Activated CD8-positive, alpha-beta T cell treated with anti-CD3 and anti-CD28 coated beads, Interleukin-2, amount 10 ng/mL, durations not matched to agents 7 days and 5 days (primary cell): ENCODE measurements around the gene OR10J5. TPM values are rescaled to one million over a fixed set of nuclear protein-coding genes. Genes with fewer than 3 reads are reported as not detected.

Experiments used
- ATAC-seq: fragments of 150-1000 bp; cut with Tn5 transposase; one replicate; pipeline ENCODE4 v1.10.0; 2021; ENCODE audit warnings: moderate library complexity
- CTCF ChIA-PET: fragments of 350-600 bp; sonication (Branson Sonifier 250); formaldehyde crosslinking; loops from one replicate; lab custom pipeline; 2021; ENCODE audit warnings: antibody characterized with exemption; lab: Charles Lee
- POLR2A ChIA-PET: fragments of 350-600 bp; sonication (Branson Sonifier 250); formaldehyde crosslinking; loops from one replicate; lab custom pipeline; 2021; ENCODE audit warnings: antibody characterized with exemption; lab: Charles Lee
- DNase-seq: peaks from one replicate; pipeline ENCODE4 v3.0.0-alpha.2; 2020
- H3K27ac Mint-ChIP-seq: one replicate; pipeline ENCODE4 v1.8.0; 2021; ENCODE audit warnings: mild to moderate bottlenecking, mixed read lengths
- H3K27me3 Mint-ChIP-seq: one replicate; pipeline ENCODE4 v1.8.0; 2021; ENCODE audit warnings: low read depth, mixed read lengths
- H3K36me3 Mint-ChIP-seq: one replicate; pipeline ENCODE4 v1.8.0; 2021; ENCODE audit warnings: low read depth, mixed read lengths
- H3K4me1 Mint-ChIP-seq: one replicate; pipeline ENCODE4 v1.8.0; 2021; ENCODE audit warnings: low read depth, mixed read lengths
- H3K4me3 Mint-ChIP-seq: one replicate; pipeline ENCODE4 v1.8.0; 2021; ENCODE audit warnings: mild to moderate bottlenecking, mixed read lengths
- H3K9me3 Mint-ChIP-seq: one replicate; pipeline ENCODE4 v1.8.0; 2022; ENCODE audit warnings: mixed read lengths; ENCODE audit not compliant: insufficient read depth
- total RNA-seq, 2 experiments: library from RNA; stranded (reverse); gene quantifications; one replicate each; pipeline ENCODE4 v1.2.3, GENCODE V29; 2021

The OR10J5 gene, protein sequence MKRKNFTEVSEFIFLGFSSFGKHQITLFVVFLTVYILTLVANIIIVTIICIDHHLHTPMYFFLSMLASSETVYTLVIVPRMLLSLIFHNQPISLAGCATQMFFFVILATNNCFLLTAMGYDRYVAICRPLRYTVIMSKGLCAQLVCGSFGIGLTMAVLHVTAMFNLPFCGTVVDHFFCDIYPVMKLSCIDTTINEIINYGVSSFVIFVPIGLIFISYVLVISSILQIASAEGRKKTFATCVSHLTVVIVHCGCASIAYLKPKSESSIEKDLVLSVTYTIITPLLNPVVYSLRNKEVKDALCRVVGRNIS
- not detected for total RNA-seq

DNA sequence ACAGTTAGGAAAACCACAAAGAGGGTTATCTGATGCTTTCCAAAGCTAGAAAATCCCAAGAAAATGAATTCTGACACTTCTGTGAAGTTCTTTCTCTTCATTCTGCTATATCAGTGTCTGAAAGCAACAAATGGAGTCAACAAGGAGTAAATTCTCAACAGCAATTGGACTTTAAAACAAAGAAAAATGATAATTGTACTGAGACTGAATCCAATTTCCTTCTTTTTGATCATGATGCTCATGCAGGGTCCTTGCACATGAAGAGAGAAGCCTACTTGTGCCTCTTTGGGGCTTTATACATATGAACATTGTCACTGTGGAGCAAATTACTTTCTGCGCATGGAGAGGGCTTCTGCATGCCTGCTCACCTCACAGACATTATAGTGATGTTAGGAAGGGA lies at the start of gene OR10J5:
Gene OR10J5, minus strand, starts transcription at position 101 of the 400 bp plus-strand sequence. Its CDS starts 0 bp downstream, at position 101.
- H3K36me3 Mint-ChIP-seq: no peaks in the 10 kb centered on the region
- ChIA-PET CTCF (no interaction called here), POLR2A (no interaction called here)
- no peaks in the 10 kb centered on the region for H3K27me3 Mint-ChIP-seq
- H3K27ac Mint-ChIP-seq: no peak within 1 kb of the TSS
- ATAC-seq: no peak
- no peak within 1 kb of the TSS for H3K4me3 Mint-ChIP-seq
- H3K4me1 Mint-ChIP-seq: no peaks in the 10 kb centered on the region
- H3K9me3 Mint-ChIP-seq: peaks cover 6% of the 10 kb centered on the region
- no peak for DNase-seq

DNA sequence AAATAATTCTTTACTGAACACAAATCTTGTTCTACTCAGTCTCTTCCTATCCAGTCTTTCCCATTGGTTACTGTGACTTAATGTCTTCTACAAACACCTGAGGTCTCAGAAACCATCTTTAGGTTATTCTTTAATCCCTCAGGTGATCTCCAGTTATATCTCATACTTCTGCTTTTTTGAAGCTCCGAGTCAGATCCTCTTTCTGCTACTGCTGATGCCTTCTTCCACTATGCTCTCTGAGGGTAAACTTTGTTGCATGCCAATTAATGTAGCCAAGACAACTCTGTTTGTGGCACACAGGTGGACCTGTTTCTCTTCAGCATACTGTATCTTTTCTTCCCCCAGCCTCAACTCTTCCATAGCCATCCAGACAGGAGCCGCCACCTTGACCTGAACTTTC lies 48.7 kb upstream of the OR10J5 start:
- Mint-ChIP-seq H3K4me3 (no peak overlapping the region), H3K4me1 (no peaks in the 10 kb centered on the region), H3K27ac (no peak overlapping the region), H3K36me3 (no peaks in the 10 kb centered on the region), H3K27me3 (no peaks in the 10 kb centered on the region), H3K9me3 (no peaks in the 10 kb centered on the region)
- ChIA-PET CTCF (no interaction called here), POLR2A (no interaction called here)
- DNase-seq: no peak
- no peak for ATAC-seq

DNA sequence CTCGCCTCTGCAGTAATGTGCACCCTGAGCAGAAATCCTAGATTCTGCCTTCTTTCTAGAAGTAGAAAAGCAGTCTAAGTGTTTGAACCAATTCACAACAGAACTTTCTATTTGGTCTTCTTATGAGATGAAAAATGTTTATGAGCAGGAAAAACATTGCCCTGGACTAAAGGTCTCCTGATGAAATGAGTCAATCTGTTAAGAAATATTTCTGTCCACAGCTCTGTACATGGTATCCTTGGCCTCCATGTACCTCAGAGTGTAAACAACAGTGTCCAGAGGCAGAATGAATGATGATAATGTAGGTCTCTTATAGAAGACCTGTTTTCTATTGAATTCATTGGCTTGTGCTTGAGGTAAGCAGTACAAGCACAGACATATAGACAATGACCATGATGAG lies 45.6 kb upstream of the OR10J5 start:
- DNase-seq: no peak
- Mint-ChIP-seq H3K27me3 (no peaks in the 10 kb centered on the region), H3K36me3 (no peaks in the 10 kb centered on the region), H3K4me1 (no peaks in the 10 kb centered on the region), H3K4me3 (no peak overlapping the region), H3K27ac (no peak overlapping the region), H3K9me3 (no peaks in the 10 kb centered on the region)
- ChIA-PET POLR2A (no interaction called here), CTCF (no interaction called here)
- ATAC-seq: no peak

DNA sequence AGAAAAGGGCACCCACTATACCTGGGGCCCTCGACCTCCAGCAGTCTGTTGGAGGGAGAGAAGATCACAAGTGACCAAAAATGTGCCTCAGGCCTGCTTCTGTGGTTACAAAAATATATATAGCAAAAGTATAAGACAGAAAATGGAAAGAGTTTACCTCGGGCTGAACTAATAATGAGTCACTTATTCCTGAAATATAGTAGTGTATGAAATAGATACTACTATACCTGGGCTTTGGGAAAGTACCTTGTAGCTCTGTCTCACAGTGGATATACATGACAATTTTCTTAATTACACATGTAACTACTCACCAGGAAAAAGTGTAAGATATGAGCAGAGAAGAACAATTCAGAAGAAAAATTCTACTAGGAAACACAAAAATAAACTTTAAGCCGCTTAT lies 44.5 kb upstream of the OR10J5 start:
- POLR2A ChIA-PET: no interaction called here
- no peaks in the 10 kb centered on the region for H3K27me3 Mint-ChIP-seq
- CTCF ChIA-PET: no interaction called here

DNA sequence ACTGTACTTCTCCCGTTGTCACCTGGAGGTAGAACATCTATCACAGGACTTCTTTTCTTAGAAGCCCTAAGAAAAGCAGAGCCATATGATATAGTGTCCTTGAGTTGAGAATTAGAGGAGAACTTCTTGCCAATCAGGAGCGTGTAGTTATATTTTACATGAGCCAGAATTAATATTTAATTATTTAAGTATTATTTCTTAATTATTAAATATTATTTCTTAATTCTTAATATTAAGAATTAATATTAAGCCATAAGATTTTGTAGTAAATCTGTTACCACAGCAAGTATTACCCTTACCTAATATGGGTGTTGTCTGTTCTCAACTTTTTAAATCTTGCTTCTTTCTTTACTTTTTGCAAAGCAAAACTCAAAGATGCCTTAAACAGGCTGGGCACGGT lies 41.6 kb upstream of the OR10J5 start:
- ChIA-PET CTCF (no interaction called here), POLR2A (no interaction called here)

More for the DNA sequence above, 44.5 kb upstream of the OR10J5 start:
- DNase-seq (no peak), ATAC-seq (no peak)
- Mint-ChIP-seq H3K27ac (no peak overlapping the region), H3K36me3 (no peaks in the 10 kb centered on the region), H3K4me1 (no peaks in the 10 kb centered on the region), H3K4me3 (no peak overlapping the region), H3K9me3 (no peaks in the 10 kb centered on the region)

DNA sequence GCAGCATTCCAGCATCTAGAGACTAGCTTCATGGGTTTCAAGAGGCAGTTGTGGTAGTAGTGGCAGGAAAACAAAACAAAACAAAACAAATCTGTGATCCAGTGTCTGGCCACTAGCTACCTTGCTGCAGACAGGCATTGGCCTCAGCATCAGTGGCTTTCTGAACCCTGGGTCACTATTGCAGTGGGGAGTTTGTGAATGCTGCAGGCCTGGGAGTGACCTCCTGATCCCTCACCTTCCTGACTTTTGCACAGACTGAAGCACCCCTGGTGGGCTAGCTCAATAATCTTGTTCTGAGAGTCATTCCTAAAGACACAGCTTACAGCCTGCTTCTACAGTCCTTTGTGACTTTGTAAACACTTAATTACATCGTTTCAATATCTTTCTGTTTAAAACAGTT lies 26.9 kb upstream of the OR10J5 start:
- Mint-ChIP-seq H3K36me3 (no peaks in the 10 kb centered on the region), H3K4me1 (no peaks in the 10 kb centered on the region), H3K27me3 (no peaks in the 10 kb centered on the region), H3K27ac (no peak overlapping the region), H3K9me3 (no peaks in the 10 kb centered on the region), H3K4me3 (no peak overlapping the region)
- ATAC-seq (no peak), DNase-seq (no peak)
- ChIA-PET POLR2A (no interaction called here), CTCF (no interaction called here)

More for the DNA sequence above, 41.6 kb upstream of the OR10J5 start:
- ATAC-seq (no peak), DNase-seq (no peak)
- no peaks in the 10 kb centered on the region for H3K9me3 Mint-ChIP-seq
- no peak overlapping the region for H3K4me3 Mint-ChIP-seq
- no peaks in the 10 kb centered on the region for H3K27me3 Mint-ChIP-seq
- H3K27ac Mint-ChIP-seq: no peak overlapping the region
- no peaks in the 10 kb centered on the region for H3K36me3 Mint-ChIP-seq
- no peaks in the 10 kb centered on the region for H3K4me1 Mint-ChIP-seq

DNA sequence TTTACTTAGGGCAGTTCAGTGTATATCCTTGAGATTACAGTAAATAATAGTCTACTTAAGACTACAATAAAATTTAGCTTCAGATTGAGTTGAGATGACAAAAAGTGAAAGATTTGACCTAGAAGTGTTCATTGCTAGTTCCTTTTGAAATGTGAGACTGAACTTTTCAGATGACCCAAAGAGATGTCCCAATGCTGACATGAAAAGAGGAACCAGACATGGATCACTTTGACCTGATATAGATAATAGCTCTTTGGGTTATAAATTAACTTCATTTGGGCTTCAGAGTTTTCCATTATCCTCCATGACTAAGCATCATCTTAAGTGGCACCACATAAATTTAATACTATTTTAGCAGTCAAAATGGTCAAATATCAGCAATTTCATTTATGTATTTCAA lies 25.7 kb upstream of the OR10J5 start:
- ATAC-seq: no peak
- no peaks in the 10 kb centered on the region for H3K9me3 Mint-ChIP-seq
- CTCF ChIA-PET: no interaction called here
- no peak for DNase-seq
- no peak overlapping the region for H3K4me3 Mint-ChIP-seq
- POLR2A ChIA-PET: no interaction called here
- no peaks in the 10 kb centered on the region for H3K36me3 Mint-ChIP-seq
- H3K4me1 Mint-ChIP-seq: no peaks in the 10 kb centered on the region
- no peaks in the 10 kb centered on the region for H3K27me3 Mint-ChIP-seq
- H3K27ac Mint-ChIP-seq: no peak overlapping the region

DNA sequence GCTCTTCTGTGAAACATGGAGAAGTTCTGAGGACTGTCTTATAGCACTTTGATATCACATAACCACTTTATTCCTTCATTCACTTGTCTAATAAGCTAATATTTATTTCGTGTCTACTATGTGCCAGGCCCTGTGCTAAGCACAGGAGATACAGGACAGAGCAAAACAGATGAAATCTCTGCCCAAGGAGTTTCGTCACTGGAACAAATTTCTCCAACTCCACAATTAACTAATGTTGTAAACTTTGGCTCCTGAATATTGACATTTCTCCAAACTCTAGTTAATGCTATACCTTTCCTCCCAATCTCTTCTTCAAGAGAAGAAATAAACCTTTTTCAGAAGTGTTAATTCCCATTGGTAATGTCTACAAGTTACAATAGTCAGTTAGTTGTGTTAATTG lies 24.8 kb upstream of the OR10J5 start:
- H3K4me3 Mint-ChIP-seq: no peak overlapping the region
- no peaks in the 10 kb centered on the region for H3K9me3 Mint-ChIP-seq
- DNase-seq: no peak
- H3K4me1 Mint-ChIP-seq: no peaks in the 10 kb centered on the region
- ChIA-PET POLR2A (no interaction called here), CTCF (no interaction called here)
- no peak overlapping the region for H3K27ac Mint-ChIP-seq
- no peaks in the 10 kb centered on the region for H3K27me3 Mint-ChIP-seq
- no peaks in the 10 kb centered on the region for H3K36me3 Mint-ChIP-seq
- ATAC-seq: no peak

DNA sequence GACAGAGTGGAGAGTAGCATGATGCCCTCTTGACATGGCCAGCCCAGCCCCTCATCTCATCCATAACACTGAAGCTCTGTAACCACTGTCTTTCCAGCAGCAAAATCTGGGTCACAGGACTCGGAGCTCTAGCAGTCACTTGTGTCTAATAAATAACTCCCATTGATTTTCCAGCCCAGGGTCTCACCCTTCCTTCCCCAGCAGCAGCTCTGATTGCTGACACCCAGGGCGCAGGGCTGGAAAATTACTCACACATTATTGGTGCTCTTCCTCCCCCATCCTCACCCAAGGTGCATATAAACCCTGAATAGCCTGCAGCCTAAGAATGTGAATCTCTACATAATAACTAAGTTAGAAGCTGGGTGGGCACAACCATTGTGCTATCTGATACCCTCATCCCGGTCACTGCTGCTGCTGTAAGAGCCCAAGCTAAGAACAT lies 21.1 kb upstream of the OR10J5 start:
- H3K27ac Mint-ChIP-seq: no peak overlapping the region
- no peaks in the 10 kb centered on the region for H3K27me3 Mint-ChIP-seq
- no peaks in the 10 kb centered on the region for H3K36me3 Mint-ChIP-seq
- no peaks in the 10 kb centered on the region for H3K9me3 Mint-ChIP-seq
- ChIA-PET CTCF (no interaction called here), POLR2A (no interaction called here)
- no peaks in the 10 kb centered on the region for H3K4me1 Mint-ChIP-seq
- no peak for ATAC-seq
- H3K4me3 Mint-ChIP-seq: no peak overlapping the region
- DNase-seq: no peak

DNA sequence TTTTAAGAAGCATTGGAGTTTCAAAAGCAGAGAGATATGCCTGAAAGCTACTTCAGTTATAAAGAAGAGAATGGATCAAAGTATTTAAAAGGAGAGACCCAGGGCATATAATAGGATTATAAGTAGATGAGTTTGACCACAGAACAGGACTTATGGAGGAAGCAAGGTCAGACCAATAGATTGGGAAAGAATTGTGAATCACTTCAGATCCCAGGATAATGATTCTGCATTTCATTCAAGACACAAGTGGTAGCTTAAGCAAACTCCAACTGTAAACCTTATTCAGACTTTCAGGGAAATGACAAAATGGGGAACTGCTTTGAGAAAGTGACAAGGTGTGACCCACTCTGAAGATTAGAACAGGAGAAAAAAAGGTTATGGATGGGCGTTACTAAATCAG lies 18.9 kb upstream of the OR10J5 start:
- ATAC-seq (no peak), DNase-seq (no peak)
- CTCF ChIA-PET: no interaction called here
- H3K27me3 Mint-ChIP-seq: no peaks in the 10 kb centered on the region
- POLR2A ChIA-PET: no interaction called here
- no peaks in the 10 kb centered on the region for H3K9me3 Mint-ChIP-seq
- H3K27ac Mint-ChIP-seq: no peak overlapping the region
- H3K4me3 Mint-ChIP-seq: no peak overlapping the region
- H3K4me1 Mint-ChIP-seq: no peaks in the 10 kb centered on the region
- H3K36me3 Mint-ChIP-seq: no peaks in the 10 kb centered on the region

DNA sequence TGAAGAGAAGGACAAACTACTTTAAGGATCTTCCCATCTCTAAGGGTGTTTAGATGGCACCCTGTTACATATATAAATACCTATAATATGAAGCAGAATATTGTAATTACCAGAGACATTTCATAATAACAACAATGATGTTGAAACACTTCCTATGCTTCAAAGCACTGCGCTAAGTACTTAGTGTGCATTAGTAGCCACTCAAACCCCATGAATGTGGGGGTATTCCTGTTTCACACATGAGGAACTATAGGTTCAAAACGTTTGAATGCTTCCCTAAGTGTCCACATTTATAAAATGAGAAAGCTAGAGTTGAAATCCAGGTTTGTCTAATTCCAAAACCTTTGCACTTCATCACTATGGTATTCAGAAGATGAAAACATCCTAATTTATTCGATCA lies 18.5 kb upstream of the OR10J5 start:
- Mint-ChIP-seq H3K27me3 (no peaks in the 10 kb centered on the region), H3K4me1 (no peaks in the 10 kb centered on the region), H3K27ac (no peak overlapping the region), H3K4me3 (no peak overlapping the region), H3K36me3 (no peaks in the 10 kb centered on the region), H3K9me3 (no peaks in the 10 kb centered on the region)
- ChIA-PET POLR2A (no interaction called here), CTCF (no interaction called here)
- DNase-seq (no peak), ATAC-seq (no peak)

DNA sequence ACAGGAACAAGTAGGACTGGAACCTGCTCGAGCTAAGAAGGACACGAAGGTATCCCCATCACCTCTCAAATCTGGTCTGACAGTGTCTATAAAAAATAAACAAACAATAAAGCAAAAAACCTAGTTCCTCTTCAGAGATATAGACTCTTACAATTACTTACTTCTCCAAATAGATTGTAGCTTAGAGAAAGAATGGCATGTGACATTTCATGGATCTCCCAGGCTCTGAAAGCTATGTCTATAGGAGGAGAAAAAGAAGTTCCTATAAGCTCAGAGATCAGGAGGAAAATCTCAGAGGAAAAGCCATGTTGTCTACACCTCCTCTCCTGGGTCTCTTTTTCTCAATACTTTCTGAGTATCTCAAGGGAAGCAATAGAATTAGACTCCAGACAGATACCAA lies 12.3 kb upstream of the OR10J5 start:
- no peak for DNase-seq
- Mint-ChIP-seq H3K9me3 (no peaks in the 10 kb centered on the region), H3K27ac (no peak overlapping the region), H3K27me3 (no peaks in the 10 kb centered on the region), H3K4me3 (no peak overlapping the region), H3K36me3 (no peaks in the 10 kb centered on the region), H3K4me1 (no peaks in the 10 kb centered on the region)
- ChIA-PET POLR2A (no interaction called here), CTCF (no interaction called here)
- ATAC-seq: no peak

DNA sequence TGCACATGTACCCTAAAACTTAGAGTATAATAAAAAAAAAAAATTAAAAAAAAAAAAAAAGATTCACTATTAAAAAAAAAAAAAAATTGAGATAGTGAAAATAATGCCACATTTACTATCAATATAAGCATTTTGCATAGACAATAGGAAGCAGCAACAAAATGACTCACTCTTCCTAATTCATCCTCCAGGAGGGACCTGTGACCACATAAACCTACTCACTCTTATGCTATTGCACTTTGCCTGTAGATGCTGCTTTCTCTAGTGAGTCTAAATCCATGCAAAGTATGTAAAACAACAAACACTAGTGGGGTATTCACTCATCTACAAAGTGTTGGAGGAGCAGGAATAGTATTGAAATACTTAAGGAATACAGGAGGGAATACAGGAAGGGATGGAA lies 2.9 kb downstream of the OR10J5 start:
- Mint-ChIP-seq H3K27ac (no peak overlapping the region), H3K9me3 (no peaks in the 10 kb centered on the region), H3K4me3 (no peak overlapping the region), H3K36me3 (no peaks in the 10 kb centered on the region), H3K27me3 (no peaks in the 10 kb centered on the region), H3K4me1 (no peaks in the 10 kb centered on the region)
- DNase-seq (no peak), ATAC-seq (no peak)
- POLR2A ChIA-PET: no interaction called here
- CTCF ChIA-PET: no interaction called here
